ENCODE data around the gene KRT6A. TPM values are rescaled to one million over a fixed set of nuclear protein-coding genes. Genes with fewer than 3 reads are reported as not detected.

KRT6A gene
- total RNA-seq, 2 donors from 2014 or later: not detected

DNA sequence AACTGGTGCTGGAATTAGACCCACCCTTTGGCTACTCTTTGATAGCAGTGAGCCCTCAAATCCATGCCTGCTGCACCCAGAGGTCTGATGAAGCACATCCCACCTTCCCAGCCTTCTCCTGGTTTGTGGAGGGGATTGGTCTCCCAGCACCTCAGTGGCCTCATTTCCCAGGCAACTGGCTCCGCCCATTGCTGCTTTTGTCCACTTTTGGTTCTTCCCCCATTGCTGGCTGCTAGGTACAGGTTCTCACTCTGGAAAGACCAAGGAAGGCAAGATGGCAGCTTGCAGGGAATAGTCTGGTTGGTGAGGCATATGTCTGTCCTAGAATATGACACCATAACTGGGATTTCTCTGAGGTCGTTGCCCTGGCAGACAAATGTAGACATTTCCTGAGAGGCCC lies 37.3 kb upstream of the KRT6A start:
- Mint-ChIP-seq H3K4me3 (no peak overlapping the region), H3K9me3 (no peaks in the 10 kb centered on the region), H3K27me3 (ENCODE audit: low read depth) (no peaks in the 10 kb centered on the region), H3K27ac (no peak overlapping the region), H3K4me1 (ENCODE audit: low read depth) (peaks cover 6% of the 10 kb centered on the region), H3K36me3 (ENCODE audit: insufficient read depth in 2 of 2) (no peaks in the 10 kb centered on the region)
- ATAC-seq (replicated peaks in 1 of 2) (no peak), DNase-seq (no peak)

DNA sequence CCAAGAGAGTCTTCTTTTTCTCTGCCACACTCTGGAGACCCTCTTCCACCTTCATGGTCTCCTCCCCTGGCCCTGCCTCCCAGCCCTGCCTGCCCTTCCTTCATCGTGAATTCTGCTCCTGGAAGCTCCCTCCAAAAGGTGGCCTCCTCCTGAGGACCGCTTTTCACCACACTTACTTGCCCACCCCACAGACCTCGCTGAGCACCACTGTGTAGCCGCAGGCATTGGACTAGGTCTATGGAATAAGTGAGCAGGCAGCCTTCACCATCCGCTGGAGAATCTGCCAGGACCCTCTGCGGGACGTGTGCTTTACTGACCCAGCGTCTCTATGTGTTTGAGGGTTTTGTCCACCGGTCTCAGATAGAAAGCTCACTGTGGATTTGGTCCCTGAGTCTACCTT lies 36.8 kb upstream of the KRT6A start:
- Mint-ChIP-seq H3K4me3 (no peak overlapping the region), H3K9me3 (no peaks in the 10 kb centered on the region), H3K27me3 (ENCODE audit: low read depth) (no peaks in the 10 kb centered on the region), H3K27ac (no peak overlapping the region), H3K4me1 (ENCODE audit: low read depth) (peaks cover 6% of the 10 kb centered on the region), H3K36me3 (ENCODE audit: insufficient read depth in 2 of 2) (no peaks in the 10 kb centered on the region)
- no peak for ATAC-seq (replicated peaks in 1 of 2)
- DNase-seq: no peak

DNA sequence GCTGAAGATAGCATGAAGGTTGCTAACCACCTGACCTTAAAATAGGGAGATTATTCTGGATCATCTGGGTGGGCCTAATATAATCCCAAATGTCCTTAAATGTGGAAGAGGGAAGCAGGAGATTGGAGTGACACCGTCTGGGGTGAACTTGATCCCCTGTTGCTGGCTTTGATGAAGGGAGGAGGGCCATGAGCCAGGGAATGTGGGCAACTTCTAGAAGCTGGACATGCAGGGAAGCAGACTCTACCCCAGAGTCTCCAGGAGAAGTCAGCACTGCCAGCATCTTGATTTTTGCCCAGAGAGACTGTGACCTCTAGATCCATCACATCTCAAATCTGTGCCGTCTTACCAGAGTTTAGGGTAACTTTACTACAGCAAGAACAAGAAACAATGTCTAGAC lies 36.4 kb upstream of the KRT6A start:
- ATAC-seq (replicated peaks in 1 of 2) (no peak), DNase-seq (no peak)
- Mint-ChIP-seq H3K27ac (no peak overlapping the region), H3K9me3 (no peaks in the 10 kb centered on the region), H3K4me1 (ENCODE audit: low read depth) (peaks cover 6% of the 10 kb centered on the region), H3K27me3 (ENCODE audit: low read depth) (no peaks in the 10 kb centered on the region), H3K36me3 (ENCODE audit: insufficient read depth in 2 of 2) (no peaks in the 10 kb centered on the region), H3K4me3 (no peak overlapping the region)

DNA sequence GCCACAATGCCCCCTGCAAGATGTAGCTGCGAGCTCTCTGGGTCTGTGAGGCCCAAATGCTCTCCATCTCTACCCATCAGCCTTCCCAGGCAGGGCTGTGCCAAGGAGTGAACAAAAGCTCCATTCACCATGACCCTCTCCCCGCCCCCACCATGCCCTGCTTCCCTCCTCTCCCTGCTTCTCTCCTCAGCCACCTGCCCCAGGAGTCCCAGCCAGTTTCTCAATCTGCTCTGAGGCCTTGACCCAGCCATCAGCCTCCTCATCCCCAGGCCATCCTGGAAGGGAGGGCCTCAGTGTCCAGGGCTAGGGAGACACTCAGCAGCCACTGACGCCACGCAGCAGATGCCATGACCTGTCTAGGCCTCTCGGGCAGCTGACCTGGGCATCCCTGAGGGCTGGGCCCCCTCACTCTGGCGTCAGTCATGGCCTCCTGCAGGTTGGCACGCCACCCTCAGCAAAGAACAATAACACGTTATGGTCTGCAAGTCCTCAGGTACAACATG lies 35.6 kb upstream of the KRT6A start:
- no peak for DNase-seq
- H3K27me3 Mint-ChIP-seq (ENCODE audit: low read depth): no peaks in the 10 kb centered on the region

DNA sequence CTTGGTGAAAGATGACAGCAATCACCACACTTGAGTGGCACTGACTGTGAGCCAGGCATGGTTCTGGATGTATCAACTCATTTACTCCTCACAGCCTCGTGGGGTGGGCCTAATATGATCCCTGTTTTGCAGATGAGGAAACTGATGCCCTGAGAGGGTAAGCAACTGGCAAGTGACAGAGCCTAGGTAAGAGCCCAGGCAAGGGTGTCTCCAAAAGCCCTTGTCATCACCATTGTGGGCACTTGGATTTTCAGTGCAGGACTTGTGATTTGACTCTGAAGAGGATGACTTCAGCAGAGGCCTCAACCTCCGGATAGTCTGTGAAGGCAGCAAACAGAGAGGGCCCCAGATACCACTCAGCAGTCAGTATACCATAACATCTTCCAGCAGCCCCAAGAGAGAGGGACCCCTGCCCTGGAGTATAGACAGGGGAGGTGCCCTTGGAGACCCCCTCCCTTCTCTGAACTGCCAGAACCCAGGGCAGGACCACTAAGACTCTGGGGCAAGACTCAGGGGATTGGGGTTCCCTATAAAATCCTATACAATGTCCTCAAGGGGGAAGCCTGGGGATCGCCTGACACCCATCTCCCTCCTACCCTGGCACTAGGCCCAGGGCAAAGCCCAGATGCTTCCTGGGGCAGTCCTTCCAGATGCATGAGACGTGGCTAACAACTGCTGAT lies 34.2 kb upstream of the KRT6A start:
- ATAC-seq (replicated peaks in 1 of 2): no peak
- no peaks in the 10 kb centered on the region for H3K27me3 Mint-ChIP-seq (ENCODE audit: low read depth)
- DNase-seq: no peak
- no peaks in the 10 kb centered on the region for H3K36me3 Mint-ChIP-seq (ENCODE audit: insufficient read depth in 2 of 2)
- no peak overlapping the region for H3K4me3 Mint-ChIP-seq
- no peak overlapping the region for H3K27ac Mint-ChIP-seq
- no peaks in the 10 kb centered on the region for H3K9me3 Mint-ChIP-seq
- peaks cover 6% of the 10 kb centered on the region for H3K4me1 Mint-ChIP-seq (ENCODE audit: low read depth)

More for the DNA sequence above, 35.6 kb upstream of the KRT6A start:
- Mint-ChIP-seq H3K36me3 (ENCODE audit: insufficient read depth in 2 of 2) (no peaks in the 10 kb centered on the region), H3K9me3 (no peaks in the 10 kb centered on the region), H3K4me3 (no peak overlapping the region), H3K27ac (no peak overlapping the region), H3K4me1 (ENCODE audit: low read depth) (peaks cover 6% of the 10 kb centered on the region)
- no peak for ATAC-seq (replicated peaks in 1 of 2)

DNA sequence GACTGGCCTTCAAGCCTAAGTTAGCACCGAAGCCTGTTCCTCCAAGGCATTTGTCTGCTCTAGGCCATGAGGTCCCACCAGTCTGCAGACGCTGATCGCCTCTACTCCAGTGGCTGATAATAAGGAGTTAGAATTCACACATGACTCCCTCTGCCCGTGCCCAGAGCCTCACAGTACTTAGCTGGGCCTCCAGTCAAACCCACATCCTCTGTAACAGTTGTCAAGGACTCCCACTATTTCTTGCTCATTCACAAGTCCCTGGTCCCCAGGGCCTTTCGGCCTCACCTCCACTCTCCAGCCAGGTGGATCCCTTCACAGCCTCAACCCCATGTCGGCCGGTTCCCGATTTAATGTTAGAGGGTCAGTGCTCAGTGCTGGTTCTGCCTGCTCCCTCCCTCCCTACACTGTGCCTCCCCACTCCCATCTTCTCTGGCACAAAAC lies 33.5 kb upstream of the KRT6A start:
- H3K27ac Mint-ChIP-seq: no peak overlapping the region
- H3K36me3 Mint-ChIP-seq (ENCODE audit: insufficient read depth in 2 of 2): no peaks in the 10 kb centered on the region
- H3K4me1 Mint-ChIP-seq (ENCODE audit: low read depth): peaks cover 6% of the 10 kb centered on the region
- DNase-seq (no peak), ATAC-seq (replicated peaks in 1 of 2) (no peak)
- H3K4me3 Mint-ChIP-seq: no peak overlapping the region
- no peaks in the 10 kb centered on the region for H3K9me3 Mint-ChIP-seq
- no peaks in the 10 kb centered on the region for H3K27me3 Mint-ChIP-seq (ENCODE audit: low read depth)

DNA sequence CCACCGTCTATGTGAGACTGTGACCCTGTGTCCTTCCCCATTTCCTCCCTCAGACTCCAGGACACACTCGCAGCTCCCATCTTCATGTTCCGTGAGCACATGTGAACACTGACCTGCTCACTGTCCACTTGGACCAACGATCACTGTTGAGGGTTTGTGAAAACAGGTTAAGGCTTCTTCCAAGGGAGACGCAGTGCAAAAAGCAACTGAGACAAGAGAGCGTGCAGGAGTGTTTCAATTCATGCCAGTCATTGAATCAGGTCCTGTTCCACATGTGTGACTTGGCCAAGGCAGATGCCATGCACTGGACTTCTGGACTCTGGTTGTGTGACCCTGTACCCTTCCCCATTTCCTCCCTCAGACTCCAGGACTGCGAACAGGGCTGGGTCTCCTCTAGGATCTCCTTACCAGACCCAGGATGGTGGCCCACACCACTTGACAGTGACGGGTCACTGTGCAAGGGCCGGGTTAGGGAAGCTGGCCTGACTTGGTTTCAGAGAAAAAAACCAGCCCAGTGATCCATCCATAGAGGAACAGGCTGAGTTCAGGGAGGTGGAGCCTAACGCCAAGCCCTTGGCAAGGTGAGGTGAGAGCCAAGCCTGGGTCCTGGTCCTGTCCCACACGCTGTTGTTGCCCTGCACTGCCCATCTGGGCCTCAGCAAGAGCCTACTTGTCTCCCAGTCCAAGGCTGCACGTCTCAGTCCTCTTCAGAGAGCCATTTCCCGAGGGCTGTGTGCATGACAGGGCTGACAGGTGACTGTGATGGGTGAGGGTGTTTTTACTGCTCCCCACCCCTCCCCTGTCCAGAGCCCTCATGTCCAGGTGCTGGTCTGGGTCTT lies 32.8 kb upstream of the KRT6A start:
- Mint-ChIP-seq H3K9me3 (no peaks in the 10 kb centered on the region), H3K4me1 (ENCODE audit: low read depth) (peaks cover 6% of the 10 kb centered on the region), H3K27ac (no peak overlapping the region), H3K36me3 (ENCODE audit: insufficient read depth in 2 of 2) (no peaks in the 10 kb centered on the region), H3K4me3 (no peak overlapping the region), H3K27me3 (ENCODE audit: low read depth) (no peaks in the 10 kb centered on the region)
- DNase-seq (no peak), ATAC-seq (replicated peaks in 1 of 2) (no peak)

DNA sequence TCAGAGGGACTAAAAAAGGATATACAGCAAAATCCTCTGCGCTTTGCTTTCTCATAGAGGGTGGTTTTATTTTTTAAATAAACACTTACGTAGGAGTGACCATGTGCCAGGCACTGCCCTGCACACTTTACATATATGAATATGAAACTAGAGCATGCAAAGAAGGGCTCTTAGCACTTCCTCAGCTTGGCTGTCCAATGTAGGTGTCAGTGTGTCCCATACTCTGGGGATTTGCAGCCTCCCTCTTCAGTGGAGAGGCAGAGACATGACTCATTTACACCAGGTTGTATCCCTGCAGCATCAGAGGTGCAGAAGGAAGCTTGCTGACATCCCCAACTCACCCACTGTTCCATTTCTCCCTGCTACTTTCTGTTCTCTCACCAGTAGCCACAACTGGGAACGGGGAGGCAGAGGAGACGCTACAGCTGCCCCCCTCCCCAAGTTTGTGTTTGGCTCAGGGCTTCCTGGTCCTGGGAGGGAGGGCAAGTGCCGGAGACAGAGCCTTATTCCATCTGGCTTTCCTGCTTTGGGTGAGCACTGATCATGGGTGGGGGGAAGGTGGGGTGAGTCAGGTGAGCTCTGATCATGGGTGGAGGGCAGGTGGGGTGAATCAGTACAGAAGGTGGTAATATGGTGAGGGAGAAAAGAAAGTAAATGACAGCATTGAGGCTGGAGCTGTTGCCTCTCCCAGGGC lies 32.0 kb upstream of the KRT6A start:
- ATAC-seq (replicated peaks in 1 of 2) (no peak), DNase-seq (no peak)
- Mint-ChIP-seq H3K4me1 (ENCODE audit: low read depth) (peaks cover 6% of the 10 kb centered on the region), H3K9me3 (no peaks in the 10 kb centered on the region), H3K36me3 (ENCODE audit: insufficient read depth in 2 of 2) (no peaks in the 10 kb centered on the region), H3K27ac (no peak overlapping the region), H3K4me3 (no peak overlapping the region), H3K27me3 (ENCODE audit: low read depth) (no peaks in the 10 kb centered on the region)

DNA sequence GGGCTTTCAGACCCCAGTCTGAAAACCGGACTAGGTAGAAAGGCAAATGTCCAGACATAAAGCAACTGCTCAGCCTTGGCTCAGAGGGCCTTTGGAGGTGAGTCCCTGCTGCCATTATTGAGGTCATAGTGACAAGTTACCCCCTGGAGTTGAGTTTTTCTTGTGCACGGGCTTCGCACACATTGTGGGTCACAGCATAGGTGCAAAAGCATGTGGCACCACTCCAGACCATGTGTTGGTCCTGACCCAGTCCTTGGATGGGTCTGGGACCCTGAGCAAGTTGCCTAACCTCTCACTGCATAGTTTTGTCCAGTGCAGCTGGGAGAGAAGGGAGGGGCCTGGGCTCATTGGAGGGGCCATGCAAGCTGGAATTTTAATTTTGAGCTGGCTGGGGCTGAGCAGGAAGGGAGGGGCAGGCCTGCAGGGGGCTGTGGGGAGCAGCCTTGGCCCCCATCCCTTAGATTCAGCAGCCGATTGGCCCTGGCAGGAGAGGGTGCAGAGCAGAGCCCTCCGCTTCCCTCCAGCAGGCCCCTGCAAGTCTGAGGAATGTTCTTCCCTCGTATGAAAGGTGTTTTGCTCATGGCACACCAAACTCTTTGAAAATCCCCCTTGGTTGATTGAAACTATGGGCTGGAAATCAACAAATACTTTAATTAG lies 31.3 kb upstream of the KRT6A start:
- H3K36me3 Mint-ChIP-seq (ENCODE audit: insufficient read depth in 2 of 2): no peaks in the 10 kb centered on the region
- no peaks in the 10 kb centered on the region for H3K27me3 Mint-ChIP-seq (ENCODE audit: low read depth)
- DNase-seq (no peak), ATAC-seq (replicated peaks in 1 of 2) (no peak)
- no peak overlapping the region for H3K4me3 Mint-ChIP-seq
- H3K27ac Mint-ChIP-seq: no peak overlapping the region
- peaks cover 6% of the 10 kb centered on the region for H3K4me1 Mint-ChIP-seq (ENCODE audit: low read depth)
- H3K9me3 Mint-ChIP-seq: no peaks in the 10 kb centered on the region

DNA sequence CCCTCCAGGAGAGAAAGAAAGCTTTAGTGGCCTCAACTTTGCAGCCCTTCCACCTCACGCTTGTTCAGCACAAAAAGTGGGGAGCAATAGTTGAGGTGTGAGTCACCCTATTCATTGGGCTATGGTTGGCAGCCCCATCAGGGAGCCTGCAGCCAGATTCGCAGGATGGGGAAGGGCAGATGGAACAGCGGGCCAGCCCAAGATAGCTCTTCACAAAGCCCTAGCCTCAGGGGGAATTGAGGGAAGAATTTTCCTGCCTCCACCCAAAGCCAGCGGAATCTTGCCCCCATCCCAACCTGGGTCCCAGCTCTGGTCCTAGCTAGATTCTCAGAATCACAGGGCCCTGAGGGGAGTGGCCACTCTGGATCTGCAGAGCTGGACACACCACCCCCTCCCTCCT lies 30.8 kb upstream of the KRT6A start:
- H3K27me3 Mint-ChIP-seq (ENCODE audit: low read depth): no peaks in the 10 kb centered on the region
- ATAC-seq (replicated peaks in 1 of 2) (no peak), DNase-seq (no peak)
- no peak overlapping the region for H3K27ac Mint-ChIP-seq
- H3K9me3 Mint-ChIP-seq: no peaks in the 10 kb centered on the region
- no peaks in the 10 kb centered on the region for H3K36me3 Mint-ChIP-seq (ENCODE audit: insufficient read depth in 2 of 2)
- H3K4me3 Mint-ChIP-seq: no peak overlapping the region
- peaks cover 6% of the 10 kb centered on the region for H3K4me1 Mint-ChIP-seq (ENCODE audit: low read depth)

DNA sequence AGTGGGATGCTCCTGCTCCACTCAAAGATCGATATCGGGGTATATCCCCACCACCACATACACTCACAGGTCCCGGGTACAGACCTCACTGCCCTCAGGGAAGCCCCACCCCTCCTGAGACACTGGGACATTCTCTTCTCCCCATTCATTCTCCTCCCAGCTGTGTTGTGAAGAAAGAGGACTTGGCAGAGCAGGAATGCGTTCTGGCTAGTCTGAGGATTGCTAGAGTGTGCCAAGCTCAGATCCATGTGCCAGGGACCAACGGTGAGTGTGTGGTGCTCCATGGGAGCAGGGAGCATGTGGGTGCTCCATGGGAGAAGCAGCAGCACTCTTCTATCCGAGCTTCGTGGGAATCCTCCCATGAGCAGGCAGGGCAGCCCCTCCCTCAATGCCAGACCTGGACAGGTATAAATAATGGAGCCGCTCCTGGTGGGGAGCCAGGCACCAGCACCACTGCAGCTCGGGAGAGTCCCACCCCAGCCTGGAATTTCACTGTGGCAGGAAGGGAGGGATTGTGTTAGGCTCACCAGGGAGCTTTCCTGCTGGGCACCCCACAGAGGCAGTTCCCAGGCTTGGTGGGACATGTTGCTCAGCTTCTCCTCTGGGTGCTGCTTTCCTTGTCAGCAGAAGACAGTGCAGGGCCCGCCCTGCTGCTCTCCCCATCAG lies 29.4 kb upstream of the KRT6A start:
- no peak overlapping the region for H3K4me3 Mint-ChIP-seq
- DNase-seq (no peak), ATAC-seq (replicated peaks in 1 of 2) (no peak)
- H3K9me3 Mint-ChIP-seq: no peaks in the 10 kb centered on the region
- H3K27ac Mint-ChIP-seq: no peak overlapping the region
- H3K4me1 Mint-ChIP-seq (ENCODE audit: low read depth): peaks cover 6% of the 10 kb centered on the region
- no peaks in the 10 kb centered on the region for H3K36me3 Mint-ChIP-seq (ENCODE audit: insufficient read depth in 2 of 2)
- H3K27me3 Mint-ChIP-seq (ENCODE audit: low read depth): no peaks in the 10 kb centered on the region

DNA sequence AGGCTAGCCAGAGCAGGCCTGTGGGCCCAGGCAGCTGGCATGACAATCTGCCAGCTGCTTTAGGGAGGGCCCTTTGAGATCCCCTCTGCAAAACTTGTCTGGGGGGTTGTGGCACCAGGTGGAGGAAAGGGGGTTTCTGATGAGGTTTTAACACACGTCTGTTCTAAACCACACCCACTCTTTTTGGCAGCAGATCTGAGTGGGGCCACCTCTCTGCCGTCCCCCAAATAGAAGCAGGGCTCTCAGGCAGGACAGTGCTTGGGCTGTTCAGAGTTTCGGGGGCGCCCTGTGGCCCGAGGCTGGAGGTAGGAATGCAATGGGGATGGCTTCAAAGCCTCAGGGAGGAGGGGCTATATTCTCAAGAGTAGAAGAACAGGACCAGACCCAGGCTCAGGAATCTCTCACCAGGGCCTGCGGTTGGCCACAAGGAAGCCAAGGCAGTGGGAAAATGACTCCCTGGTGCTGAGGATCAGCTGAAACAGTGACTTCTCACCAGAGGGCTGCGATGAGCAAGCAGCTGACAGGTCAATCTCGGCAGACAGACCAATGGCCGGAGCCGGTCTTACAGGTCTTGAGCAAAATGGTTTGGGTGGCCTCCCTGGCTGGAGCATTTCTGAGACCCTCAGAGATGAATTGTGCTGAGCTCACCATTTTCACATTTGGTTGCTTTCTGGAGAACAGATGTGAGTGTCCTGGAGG lies 28.7 kb upstream of the KRT6A start:
- no peak for DNase-seq
- no peak overlapping the region for H3K27ac Mint-ChIP-seq
- H3K4me3 Mint-ChIP-seq: no peak overlapping the region
- H3K9me3 Mint-ChIP-seq: no peaks in the 10 kb centered on the region
- ATAC-seq (replicated peaks in 1 of 2): no peak
- no peaks in the 10 kb centered on the region for H3K27me3 Mint-ChIP-seq (ENCODE audit: low read depth)
- no peaks in the 10 kb centered on the region for H3K36me3 Mint-ChIP-seq (ENCODE audit: insufficient read depth in 2 of 2)
- peaks cover 2% of the 10 kb centered on the region for H3K4me1 Mint-ChIP-seq (ENCODE audit: low read depth)

Data from activated T-cell treated with anti-CD3 and anti-CD28 coated beads, Interleukin-2, amount 50 U/mL, for 72 hours (primary cell).